Peyer's patch (tissue), 4 donors: ENCODE data around the gene ETV3. TPM values are rescaled to one million over a fixed set of nuclear protein-coding genes. Genes with fewer than 3 reads are reported as not detected.

Source experiments
- DNase-seq, 3 donors: peaks; one replicate each; pipeline ENCODE4 v3.0.0-alpha.2; 2017 to 2019
- H3K27ac ChIP-seq, 4 donors: fragments of 200-600 bp; sonication (generic); one replicate each; pipeline ENCODE4 v1.5.1; 2016 to 2019
- H3K27me3 ChIP-seq, 2 donors: fragments of 200-600 bp; sonication (generic); one replicate each; pipeline ENCODE4 v1.5.1; 2019
- H3K36me3 ChIP-seq, 3 donors: fragments of 200-600 bp; sonication (generic); one replicate each; pipeline ENCODE4 v1.5.1; 2016 to 2019
- H3K4me1 ChIP-seq, 4 donors: fragments of 200-600 bp; sonication (generic); one replicate each; pipeline ENCODE4 v1.5.1; 2016 to 2019
- H3K4me3 ChIP-seq, 4 donors: fragments of 200-600 bp; sonication (generic); 1 replicate in 3 of 4; 2 replicates in 1 of 4; pipeline ENCODE4 v1.5.1; 2016 to 2019; ENCODE audit warnings: mild to moderate bottlenecking in 1 of 4
- H3K9me3 ChIP-seq, 4 donors: fragments of 200-600 bp; sonication (generic); one replicate each; pipeline ENCODE4 v1.5.1; 2016 to 2019; ENCODE audit warnings: mild to moderate bottlenecking in 1 of 4
- POLR2A ChIP-seq, 2 donors: fragments of 450-650 bp; IDR thresholded peaks; one replicate each; pipeline ENCODE4 v1.5.1; 2017; ENCODE audit warnings: antibody characterized with exemption in 2 of 2, mild to moderate bottlenecking in 2 of 2, moderate library complexity in 2 of 2
- total RNA-seq, 4 donors: library from RNA; depleted of rRNA; stranded (reverse); fragments of >200 nt; gene quantifications; one replicate each; pipeline ENCODE4 v1.1.0, GENCODE V29; 2016
- TF ChIP-seq, protein P1 (sequence below), 6 experiments: fragments of 450-650 bp in 4 of 6; fragments of 200-600 bp in 2 of 6; sonication (generic) in 1 of 6; IDR thresholded peaks; one replicate each; pipeline ENCODE4 v1.5.1; 2017 to 2019; ENCODE audit warnings: antibody characterized with exemption in 6 of 6, mild to moderate bottlenecking in 3 of 6, moderate library complexity in 1 of 6

ETV3 gene
- total RNA-seq, 4 donors from 2014 or later: 10.7 to 25.8 (median 20.2) TPM

DNA sequence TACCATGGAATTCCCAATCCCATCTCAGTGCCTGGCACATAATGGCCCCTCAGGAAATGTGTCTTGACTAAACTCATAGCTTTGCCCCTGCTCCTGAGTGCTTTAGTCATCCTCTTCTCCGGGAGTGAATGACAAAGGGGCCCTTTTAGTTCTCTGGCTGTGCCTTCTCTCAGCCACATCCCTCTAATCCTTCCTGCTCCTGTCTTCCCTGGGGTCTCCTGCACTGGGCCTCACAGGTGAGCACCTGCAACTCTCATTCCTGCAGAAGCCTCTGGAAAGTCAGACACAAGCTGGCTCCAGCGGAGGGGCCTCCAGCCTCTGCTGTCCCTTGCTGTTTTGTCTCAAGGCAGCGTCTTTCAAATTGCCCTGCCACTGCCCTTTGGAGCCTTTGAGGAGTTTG, 24.6 kb downstream of the ETV3 start:
- TF ChIP-seq POLR2A (IDR thresholded peaks at IDR 0.05): no peak
- TF ChIP-seq, protein P1, sequence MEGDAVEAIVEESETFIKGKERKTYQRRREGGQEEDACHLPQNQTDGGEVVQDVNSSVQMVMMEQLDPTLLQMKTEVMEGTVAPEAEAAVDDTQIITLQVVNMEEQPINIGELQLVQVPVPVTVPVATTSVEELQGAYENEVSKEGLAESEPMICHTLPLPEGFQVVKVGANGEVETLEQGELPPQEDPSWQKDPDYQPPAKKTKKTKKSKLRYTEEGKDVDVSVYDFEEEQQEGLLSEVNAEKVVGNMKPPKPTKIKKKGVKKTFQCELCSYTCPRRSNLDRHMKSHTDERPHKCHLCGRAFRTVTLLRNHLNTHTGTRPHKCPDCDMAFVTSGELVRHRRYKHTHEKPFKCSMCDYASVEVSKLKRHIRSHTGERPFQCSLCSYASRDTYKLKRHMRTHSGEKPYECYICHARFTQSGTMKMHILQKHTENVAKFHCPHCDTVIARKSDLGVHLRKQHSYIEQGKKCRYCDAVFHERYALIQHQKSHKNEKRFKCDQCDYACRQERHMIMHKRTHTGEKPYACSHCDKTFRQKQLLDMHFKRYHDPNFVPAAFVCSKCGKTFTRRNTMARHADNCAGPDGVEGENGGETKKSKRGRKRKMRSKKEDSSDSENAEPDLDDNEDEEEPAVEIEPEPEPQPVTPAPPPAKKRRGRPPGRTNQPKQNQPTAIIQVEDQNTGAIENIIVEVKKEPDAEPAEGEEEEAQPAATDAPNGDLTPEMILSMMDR (IDR thresholded peaks at IDR 0.05): no peak
- Histone ChIP-seq H3K36me3 (no peaks in the 10 kb centered on the region), H3K27me3 (no peaks in the 10 kb centered on the region), H3K4me3 (no peak overlapping the region), H3K27ac (no peak overlapping the region), H3K4me1 (no peaks in the 10 kb centered on the region), H3K9me3 (no peaks in the 10 kb centered on the region)
- DNase-seq: peak in 1 of 3 donors; percentile 14

DNA sequence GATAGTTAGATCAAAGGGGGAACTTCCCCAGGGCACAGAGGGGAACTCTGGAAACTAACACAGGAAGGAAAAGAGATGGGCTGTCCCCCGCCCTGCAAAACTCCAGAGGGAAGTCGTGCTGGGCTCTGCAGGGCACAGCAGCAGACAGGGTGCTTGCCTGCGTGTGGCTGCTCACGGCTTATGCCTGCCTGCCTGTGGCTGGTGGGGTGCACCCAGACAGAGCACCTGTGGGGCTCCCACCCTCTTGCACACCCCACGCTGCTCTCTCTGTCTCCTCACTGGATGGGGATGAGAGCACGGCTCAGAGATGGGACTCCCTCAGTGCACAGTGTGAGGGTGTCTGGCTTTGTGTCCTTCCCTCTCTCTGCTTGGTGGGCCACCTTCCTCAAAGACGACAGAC, 25.1 kb downstream of the ETV3 start:
- no peaks in the 10 kb centered on the region for H3K27me3 ChIP-seq
- no peak for TF ChIP-seq POLR2A (IDR thresholded peaks at IDR 0.05)
- TF ChIP-seq, protein P1 (IDR thresholded peaks at IDR 0.05): no peak
- H3K9me3 ChIP-seq: no peaks in the 10 kb centered on the region
- no peak overlapping the region for H3K4me3 ChIP-seq
- H3K4me1 ChIP-seq: no peaks in the 10 kb centered on the region
- H3K27ac ChIP-seq: no peak overlapping the region
- H3K36me3 ChIP-seq: no peaks in the 10 kb centered on the region
- DNase-seq: peak in 1 of 3 donors; percentile 37

DNA sequence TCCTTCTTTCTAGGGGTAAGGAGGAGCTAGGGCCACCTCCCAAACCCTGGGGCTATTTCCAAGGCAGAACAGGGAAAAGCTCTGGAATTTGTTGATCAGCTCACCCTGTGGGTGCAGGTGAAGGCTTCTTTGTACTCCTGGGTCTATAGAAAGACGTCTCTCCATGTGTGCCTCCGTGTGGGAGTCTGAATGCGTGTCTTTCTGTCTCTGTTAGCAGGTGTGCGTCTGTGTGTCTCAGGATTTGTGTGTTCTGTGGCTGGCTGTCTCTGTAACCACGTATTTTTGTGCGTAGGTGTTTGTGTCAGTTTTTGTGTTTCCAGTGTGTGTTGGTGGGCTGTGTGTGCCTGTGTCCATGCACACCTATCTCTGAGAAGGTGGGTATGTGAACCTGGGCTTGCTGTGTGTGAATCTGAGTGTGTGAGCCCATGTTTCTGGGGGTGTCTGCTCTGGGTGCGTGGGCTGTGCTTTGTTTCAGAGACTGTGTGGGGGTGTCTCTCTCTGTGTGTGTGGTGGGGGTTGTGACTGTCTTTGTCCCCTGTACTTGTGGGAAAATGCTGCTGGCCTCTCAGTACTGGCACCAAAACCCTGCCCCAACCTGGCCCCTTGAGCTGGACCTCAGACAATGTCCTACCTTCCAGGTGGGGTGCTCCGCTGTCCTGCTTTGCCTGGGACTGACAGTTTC, 25.9 kb downstream of the ETV3 start:
- peak in 1 of 3 donors; percentile 21 for DNase-seq
- H3K36me3 ChIP-seq: no peaks in the 10 kb centered on the region
- H3K4me3 ChIP-seq: no peak overlapping the region
- H3K4me1 ChIP-seq: no peaks in the 10 kb centered on the region
- no peaks in the 10 kb centered on the region for H3K27me3 ChIP-seq
- no peak overlapping the region for H3K27ac ChIP-seq
- TF ChIP-seq POLR2A (IDR thresholded peaks at IDR 0.05): no peak
- TF ChIP-seq, protein P1 (IDR thresholded peaks at IDR 0.05): no peak
- no peaks in the 10 kb centered on the region for H3K9me3 ChIP-seq

GRCh38 chr1:157111396-157112165, 26.6 kb downstream of the ETV3 start:
- no peaks in the 10 kb centered on the region for H3K4me1 ChIP-seq
- no peak overlapping the region for H3K4me3 ChIP-seq
- TF ChIP-seq, protein P1 (IDR thresholded peaks at IDR 0.05): no peak
- TF ChIP-seq POLR2A (IDR thresholded peaks at IDR 0.05): no peak
- no peaks in the 10 kb centered on the region for H3K27me3 ChIP-seq
- no peaks in the 10 kb centered on the region for H3K36me3 ChIP-seq
- peak in 1 of 3 donors; percentile 22 for DNase-seq
- no peak overlapping the region for H3K27ac ChIP-seq
- no peaks in the 10 kb centered on the region for H3K9me3 ChIP-seq

- TF ChIP-seq POLR2A (IDR thresholded peaks at IDR 0.05): no peak
- TF ChIP-seq, protein P1 (IDR thresholded peaks at IDR 0.05): no peak
- DNase-seq: peak in 1 of 3 donors; percentile 31
- Histone ChIP-seq H3K4me1 (no peaks in the 10 kb centered on the region), H3K4me3 (no peak overlapping the region), H3K9me3 (no peaks in the 10 kb centered on the region), H3K27ac (no peak overlapping the region), H3K27me3 (no peaks in the 10 kb centered on the region), H3K36me3 (no peaks in the 10 kb centered on the region)
Observed at GRCh38 chr1:157110686-157111085, 27.5 kb downstream of the ETV3 start.
